GM18519 (cell line): ENCODE measurements around the gene EPG5.
"Not testable (repeated sequence)": the region's sequence is repeated elsewhere in the genome, so short reads cannot be mapped to it uniquely, and the experiment has no call there.

Source experiments
- ATAC-seq: cut with Tn5 transposase; IDR thresholded peaks from one replicate; pipeline ENCODE4 v1.9.1; 2021; ENCODE audit warnings: mild to moderate bottlenecking, moderate library complexity; ENCODE audit not compliant: unreplicated experiment, low FRiP score

Gene EPG5

DNA sequence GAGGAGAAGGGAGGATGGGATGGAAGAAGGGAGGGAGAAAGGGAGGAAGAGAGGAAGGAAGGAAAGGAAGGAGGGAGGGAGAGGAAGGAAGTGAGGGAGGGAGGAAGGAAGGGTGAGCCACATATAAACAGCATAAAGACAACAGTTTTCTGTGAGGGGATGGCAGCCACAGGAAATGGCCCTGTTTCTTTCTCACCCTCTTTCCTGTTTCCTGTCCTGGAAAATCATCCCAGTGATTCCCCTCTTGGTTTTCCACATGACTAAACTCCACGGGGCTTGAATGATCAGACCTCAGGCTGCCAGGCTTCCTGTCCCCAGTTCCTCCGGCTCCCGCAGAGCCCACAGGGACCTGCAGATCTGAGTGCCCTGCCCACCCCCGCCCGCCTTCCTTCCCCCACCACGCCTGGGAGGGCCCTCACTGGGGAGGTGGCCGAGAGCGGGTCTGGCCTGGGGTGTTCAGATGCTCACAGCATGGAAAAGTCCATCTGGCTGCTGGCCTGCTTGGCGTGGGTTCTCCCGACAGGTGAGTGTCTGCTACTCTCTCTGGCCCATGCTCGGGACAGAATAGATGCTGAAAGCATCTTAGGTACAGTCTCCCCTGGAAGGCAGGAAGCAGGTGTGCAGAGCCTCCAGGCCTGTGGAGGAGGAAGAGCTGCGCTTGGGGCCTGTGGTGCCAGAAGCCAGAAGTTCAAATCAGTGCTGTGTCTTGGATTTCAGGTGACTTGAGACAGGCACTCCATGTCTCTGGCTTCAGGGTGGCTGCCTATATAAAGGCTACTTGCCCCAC, 141.7 kb downstream of the EPG5 start, which contains the start of gene SIGLEC15:
Gene SIGLEC15, plus strand, starts transcription at position 418 of the 787 bp plus-strand sequence. Its CDS starts 54 bp downstream, at position 472.
- ATAC-seq: no peak

DNA sequence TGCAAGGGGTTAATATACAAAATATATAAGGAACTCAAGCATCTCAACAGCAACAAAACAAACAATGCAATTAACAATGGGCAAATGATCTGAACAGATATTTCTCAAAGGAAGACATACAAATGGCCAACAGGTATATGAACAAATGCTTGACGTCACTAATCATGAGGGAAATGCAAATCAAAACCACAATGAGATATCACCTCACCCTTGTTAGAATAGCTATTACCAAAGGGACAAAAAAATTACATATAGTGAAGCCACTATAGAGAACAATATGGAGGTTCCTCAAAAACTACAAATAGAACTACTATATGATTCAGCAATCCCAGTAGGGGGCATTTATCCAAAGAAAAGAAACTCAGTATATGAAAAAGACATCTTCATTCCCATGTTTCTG, 145.4 kb downstream of the EPG5 start:
- no peak for ATAC-seq

DNA sequence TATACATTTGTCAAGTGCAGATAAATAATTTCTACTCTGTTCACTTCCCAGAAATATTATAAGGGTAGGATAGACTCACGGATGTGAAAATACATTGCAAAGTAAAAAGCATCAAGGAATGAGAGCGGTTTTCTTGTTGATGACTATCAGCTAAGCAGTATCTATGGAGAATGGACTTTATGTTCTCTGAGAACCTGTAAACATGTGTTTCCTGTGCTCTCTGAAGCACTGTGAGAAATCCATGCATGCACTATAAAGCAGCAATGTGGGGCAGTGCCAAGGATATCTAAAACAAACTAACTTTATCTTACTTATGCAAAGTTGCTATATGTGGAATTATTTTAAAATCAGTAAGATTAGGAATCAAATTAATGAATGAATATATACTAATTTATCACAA, 146.1 kb downstream of the EPG5 start:
- ATAC-seq: no peak

DNA sequence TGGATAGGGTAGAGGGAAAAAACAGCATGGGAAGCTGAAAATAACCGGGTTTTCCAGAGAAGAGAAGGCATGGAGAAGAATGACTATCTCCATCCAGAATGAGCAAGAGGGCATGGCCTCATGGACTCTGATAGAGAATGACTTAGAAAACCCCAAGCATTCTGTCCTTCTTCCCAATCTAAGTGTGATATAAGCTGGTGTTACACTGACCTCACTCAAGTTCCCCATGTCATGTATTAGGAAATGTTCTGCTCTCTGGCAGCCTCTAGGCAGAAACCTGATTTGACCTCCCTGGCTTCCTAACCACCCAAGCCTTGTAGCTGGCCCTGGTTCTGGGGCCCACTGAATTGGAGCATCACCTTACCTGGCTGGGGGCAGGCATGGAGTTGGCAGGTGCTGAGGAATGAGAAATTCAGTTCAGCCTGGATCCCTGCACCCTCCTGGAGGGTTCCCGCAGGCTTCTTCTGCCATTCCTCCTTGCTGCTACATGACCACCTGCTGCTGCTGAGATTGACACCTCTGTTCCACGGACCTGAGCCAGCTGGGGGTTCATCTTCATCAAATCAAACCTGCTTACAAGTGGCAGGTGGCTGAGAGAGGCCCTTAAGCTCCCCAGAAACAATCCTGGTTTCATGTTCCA, 146.9 kb downstream of the EPG5 start:
- no peak for ATAC-seq

DNA sequence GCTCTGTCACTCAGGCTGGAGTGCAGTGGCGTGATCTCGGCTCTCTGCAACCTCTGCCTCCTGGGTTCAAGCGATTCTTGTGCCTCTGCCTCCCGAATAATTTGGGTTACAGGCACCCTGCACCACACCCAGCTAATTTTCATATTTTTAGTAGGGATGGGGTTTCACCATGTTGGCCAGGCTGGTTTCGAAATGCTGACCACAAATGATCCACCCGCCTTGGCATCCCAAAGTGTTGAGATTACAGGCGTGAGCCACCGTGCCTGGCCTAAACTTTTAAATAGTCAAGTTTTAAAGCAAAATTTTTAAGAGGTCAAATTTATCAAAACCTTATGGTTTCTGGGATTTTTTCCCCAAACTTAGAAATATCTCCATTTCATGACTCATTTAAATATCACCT, 148.4 kb downstream of the EPG5 start:
- not testable (repeated sequence) for ATAC-seq

GRCh38 chr18:45817543-45817942, 149.6 kb downstream of the EPG5 start:
- no peak for ATAC-seq

GRCh38 chr18:45814733-45815132, 152.4 kb downstream of the EPG5 start:
- not testable (repeated sequence) for ATAC-seq

DNA sequence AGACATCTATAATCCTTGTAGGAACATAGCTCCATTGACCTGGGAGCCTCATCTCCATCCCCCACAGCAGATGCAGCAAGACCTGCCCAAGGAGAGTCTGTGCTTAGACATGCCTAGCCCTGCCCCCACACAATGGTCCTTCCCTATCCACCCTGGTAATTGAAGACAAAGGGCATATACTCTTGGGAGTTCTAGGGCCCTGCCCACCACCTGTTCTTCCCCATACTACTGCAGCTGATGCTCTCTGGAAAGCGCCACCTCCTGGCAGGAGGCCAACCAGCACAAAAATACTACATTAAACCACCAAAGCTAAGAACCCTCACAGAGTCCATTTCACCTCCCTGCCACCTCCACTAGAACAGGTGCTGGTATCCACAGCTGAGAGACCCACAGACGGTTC, 160.0 kb downstream of the EPG5 start:
- ATAC-seq: not testable (repeated sequence)

- no peak for ATAC-seq
These were observed 160.9 kb downstream of the EPG5 start for GRCh38 chr18:45806226-45806625.

DNA sequence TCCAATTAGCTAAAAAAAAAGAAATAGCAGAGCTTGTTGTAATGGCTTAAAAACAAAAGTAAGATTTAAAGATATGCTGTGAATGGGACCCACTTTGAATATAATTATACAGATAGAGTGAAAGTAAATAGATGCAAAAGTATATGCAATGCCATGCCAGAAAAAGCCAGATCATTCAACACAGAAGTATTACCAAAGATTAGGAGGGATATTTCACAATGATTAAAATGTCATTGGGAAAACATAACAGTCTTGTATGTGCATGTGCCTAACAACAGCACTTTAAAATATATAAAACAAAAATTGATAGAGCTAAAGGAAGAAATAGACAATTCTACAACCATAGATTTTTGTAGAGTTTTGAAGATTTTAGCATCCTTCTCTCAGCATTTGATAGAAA, 161.6 kb downstream of the EPG5 start:
- no peak for ATAC-seq

GRCh38 chr18:45802814-45803492, 164.2 kb downstream of the EPG5 start:
- no peak for ATAC-seq

- no peak for ATAC-seq
These were observed 165.6 kb downstream of the EPG5 start for GRCh38 chr18:45801416-45802004.
